Fibroblast of lung (primary cell): Measurements from ENCODE around the gene STRC. TPM values are rescaled to one million over a fixed set of nuclear protein-coding genes. Genes with fewer than 3 reads are reported as not detected.
"Not testable (repeated sequence)": the region's sequence is repeated elsewhere in the genome, so short reads cannot be mapped to it uniquely, and the experiment has no call there.

Source experiments
- DNase-seq, 2 donors: peaks; one replicate each; pipeline versions ENCODE4 v3.0.0 to v3.0.0-alpha.2; 2010; ENCODE audit warnings: low read depth in 2 of 2
- H2AFZ ChIP-seq: 2 replicates; pipeline ENCODE4 v1.5.1; 2012; ENCODE audit warnings: low read length, control low read depth, inconsistent platforms
- H3K27ac ChIP-seq: 2 replicates; pipeline ENCODE4 v1.5.1; 2011; ENCODE audit warnings: low read length, control low read depth; ENCODE audit not compliant: insufficient read depth
- H3K27me3 ChIP-seq: 2 replicates; pipeline ENCODE4 v1.5.1; 2011; ENCODE audit warnings: mild to moderate bottlenecking, low read length; ENCODE audit not compliant: control insufficient read depth, insufficient read depth
- H3K36me3 ChIP-seq: 2 replicates; pipeline ENCODE4 v1.5.1; 2011; ENCODE audit warnings: low read length; ENCODE audit not compliant: control insufficient read depth, insufficient read depth
- H3K4me1 ChIP-seq: 2 replicates; pipeline ENCODE4 v1.5.1; 2011; ENCODE audit warnings: low read length; ENCODE audit not compliant: control insufficient read depth, insufficient read depth; ENCODE audit errors: extremely low read depth
- H3K4me2 ChIP-seq: 2 replicates; pipeline ENCODE4 v1.5.1; 2011; ENCODE audit warnings: low read length, control low read depth; ENCODE audit not compliant: insufficient read depth; ENCODE audit errors: extremely low read depth
- H3K4me3 ChIP-seq, 4 experiments: fragments of 200-600 bp in 1 of 4; sonication (generic) in 1 of 4; replicated peaks in 1 of 4; 2 replicates each; pipeline ENCODE4 v1.5.1; 2011 to 2016; ENCODE audit warnings: low read length in 4 of 4, low read depth in 3 of 4, mild to moderate bottlenecking in 3 of 4, control low read depth in 2 of 4, inconsistent platforms in 1 of 4, mixed read lengths in 1 of 4; ENCODE audit not compliant: insufficient read depth in 1 of 4; ENCODE audit errors: control extremely low read depth in 1 of 4
- H3K79me2 ChIP-seq: 2 replicates; pipeline ENCODE4 v1.5.1; 2012; ENCODE audit warnings: mild to moderate bottlenecking, low read length, inconsistent platforms; ENCODE audit not compliant: control insufficient read depth, insufficient read depth
- H3K9ac ChIP-seq: 2 replicates; pipeline ENCODE4 v1.5.1; 2011; ENCODE audit warnings: mild to moderate bottlenecking, low read length, control low read depth; ENCODE audit not compliant: insufficient read depth
- H3K9me3 ChIP-seq: 2 replicates; pipeline ENCODE4 v1.5.1; 2012; ENCODE audit warnings: low read depth, low read length; ENCODE audit not compliant: control insufficient read depth, insufficient read depth
- H4K20me1 ChIP-seq: 2 replicates; pipeline ENCODE4 v1.5.1; 2011; ENCODE audit warnings: low read length; ENCODE audit not compliant: control insufficient read depth, insufficient read depth; ENCODE audit errors: extremely low read depth
- polyA minus RNA-seq: library from RNA; depleted of rRNA, polyadenylated mRNA; stranded (reverse); fragments of >200 nt; gene quantifications from 2 replicates; pipeline ENCODE4 v1.2.3, GENCODE V29; 2011; ENCODE audit warnings: low replicate concordance
- polyA plus RNA-seq, 2 donors: library from polyadenylated mRNA; depleted of rRNA in 1 of 2; stranded (reverse) in 1 of 2; unstranded in 1 of 2; fragments of >200 nt; gene quantifications; 2 replicates each; pipeline ENCODE4 v1.2.1, GENCODE V29; 2011 to 2012; ENCODE audit warnings: missing spikeins in 1 of 2
- total RNA-seq: library from RNA; depleted of rRNA; stranded (reverse); fragments of >200 nt; gene quantifications from 2 replicates; pipeline ENCODE4 v1.2.1, GENCODE V29; 2014

The STRC gene
- under 0.01 and 0.17 TPM in 2 replicates for total RNA-seq
- polyA plus RNA-seq: not detected in 2 replicates
- not detected in 2 replicates for polyA plus RNA-seq (2012)
- 0.26 TPM in 1 of 2 replicates, not detected in the other for polyA minus RNA-seq

DNA sequence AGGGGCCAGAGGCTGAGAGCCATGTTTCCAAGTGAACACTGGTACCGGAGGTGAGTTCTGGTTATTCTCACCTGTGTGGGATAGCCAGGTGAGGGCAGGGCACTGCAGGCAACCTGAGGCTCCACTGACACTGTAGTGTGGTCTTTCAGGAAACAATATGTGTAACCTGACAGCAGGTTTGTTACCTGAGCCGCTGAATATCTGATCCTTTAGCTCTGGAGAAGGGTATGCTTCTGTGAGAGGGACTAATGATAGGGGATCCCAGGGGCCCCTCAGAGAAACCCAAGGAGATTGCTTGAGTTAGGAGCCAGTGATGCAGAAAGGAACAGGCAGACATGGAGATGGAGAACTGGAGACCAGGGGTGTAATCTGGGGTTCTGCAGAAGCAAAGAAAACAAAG, at the start of gene STRC:
Gene STRC (minus strand): TSS at position 101 of the 400 bp plus-strand sequence. CDS start 78 bp downstream, at position 23.
- H3K9me3 ChIP-seq, H2AFZ ChIP-seq, H3K4me2 ChIP-seq, H3K27ac ChIP-seq, H3K4me3 ChIP-seq, H3K36me3 ChIP-seq, H3K4me1 ChIP-seq, DNase-seq, H3K27me3 ChIP-seq, H4K20me1 ChIP-seq, H3K9ac ChIP-seq, H3K79me2 ChIP-seq: not testable (repeated sequence)

DNA sequence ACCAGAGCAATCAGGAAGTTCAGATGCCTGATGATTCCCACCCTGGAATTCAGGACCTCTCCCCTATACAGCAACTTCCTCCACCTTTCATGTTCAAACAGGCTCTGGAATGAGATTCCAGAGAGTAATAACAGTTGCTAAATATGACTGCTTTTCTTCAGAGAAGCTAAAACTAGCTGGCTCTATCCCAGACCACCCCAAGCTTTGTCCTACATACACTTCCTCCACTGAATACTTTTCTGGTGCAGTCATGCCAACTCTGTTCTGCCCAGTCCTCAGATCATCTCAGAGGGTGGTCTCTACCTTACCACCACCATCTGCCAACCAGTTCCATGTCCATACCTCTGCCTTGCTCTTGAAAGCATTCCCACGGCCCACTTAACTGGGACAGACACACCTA, 47.6 kb upstream of the STRC start:
- DNase-seq, H4K20me1 ChIP-seq, H3K4me1 ChIP-seq, H2AFZ ChIP-seq, H3K9me3 ChIP-seq, H3K9ac ChIP-seq, H3K4me2 ChIP-seq, H3K27ac ChIP-seq, H3K79me2 ChIP-seq, H3K36me3 ChIP-seq, H3K27me3 ChIP-seq, H3K4me3 ChIP-seq: not testable (repeated sequence)

DNA sequence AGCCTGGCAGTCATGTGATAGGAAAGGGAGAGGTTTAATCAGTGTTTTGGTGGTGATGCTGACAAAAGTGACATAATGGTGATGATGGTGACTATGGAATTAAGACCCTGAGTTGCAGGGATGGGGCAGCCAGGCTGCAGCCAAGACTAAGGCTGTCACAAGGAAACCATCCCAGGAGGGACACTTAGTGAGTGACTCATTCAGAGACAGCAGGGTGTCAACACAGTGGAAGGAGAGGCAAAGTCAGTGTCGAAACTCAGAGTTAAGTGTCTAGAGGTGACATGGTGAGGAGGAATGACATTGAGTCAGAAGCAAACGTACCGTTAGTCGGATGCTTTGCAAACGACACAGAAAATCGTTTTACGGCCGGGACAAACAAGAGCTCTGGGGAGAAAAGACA, 44.7 kb upstream of the STRC start:
- not testable (repeated sequence) for H3K36me3 ChIP-seq, H3K4me3 ChIP-seq, H3K27ac ChIP-seq, H3K9ac ChIP-seq, H3K9me3 ChIP-seq, H3K4me1 ChIP-seq, H3K27me3 ChIP-seq, H4K20me1 ChIP-seq, H3K4me2 ChIP-seq, H2AFZ ChIP-seq, H3K79me2 ChIP-seq, DNase-seq

DNA sequence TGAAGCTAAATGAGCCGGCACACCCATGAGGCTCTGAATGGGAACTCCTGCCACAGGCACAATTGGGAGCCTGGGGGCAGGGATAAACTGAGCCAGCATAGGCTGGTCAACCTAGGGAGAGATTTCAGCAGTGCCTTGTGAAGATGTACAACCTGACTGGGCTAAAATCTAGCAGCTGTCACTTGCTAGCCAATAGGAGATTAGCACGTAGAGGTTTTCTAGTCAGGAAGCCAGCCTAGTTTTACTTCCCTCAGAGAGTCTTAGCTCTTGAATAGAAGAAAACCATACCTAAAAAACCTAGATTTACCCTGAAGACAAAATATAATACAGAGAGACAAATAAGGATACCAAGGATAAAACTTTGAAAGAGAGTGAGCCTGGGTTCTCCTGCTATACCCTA, 43.7 kb upstream of the STRC start:
- H3K9me3 ChIP-seq, H3K4me1 ChIP-seq, H3K79me2 ChIP-seq, H4K20me1 ChIP-seq, DNase-seq, H3K9ac ChIP-seq, H3K36me3 ChIP-seq, H3K27ac ChIP-seq, H3K4me3 ChIP-seq, H2AFZ ChIP-seq, H3K27me3 ChIP-seq, H3K4me2 ChIP-seq: not testable (repeated sequence)

DNA sequence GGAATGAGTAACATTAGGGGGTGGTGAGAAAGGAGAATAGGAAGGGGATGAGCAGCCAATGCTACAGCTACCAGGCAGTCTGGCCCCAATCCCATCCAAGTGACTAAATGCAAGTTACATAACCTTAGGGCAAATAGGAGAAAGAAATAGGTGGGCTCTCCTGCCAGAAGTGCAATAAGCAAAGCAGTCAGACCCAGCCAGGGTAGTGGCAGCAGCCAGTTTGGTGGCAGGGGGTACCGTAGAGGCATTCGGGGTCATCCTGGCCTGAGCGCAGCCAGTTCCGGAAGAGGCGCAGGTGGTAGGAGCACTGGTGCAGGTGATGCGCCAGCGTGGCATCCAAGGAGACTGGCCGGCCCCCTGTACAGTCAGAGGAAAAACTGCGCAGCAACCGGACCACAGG, 41.1 kb upstream of the STRC start:
- not testable (repeated sequence) for DNase-seq, H3K36me3 ChIP-seq, H3K4me1 ChIP-seq, H3K9me3 ChIP-seq, H2AFZ ChIP-seq, H3K79me2 ChIP-seq, H3K9ac ChIP-seq, H3K4me3 ChIP-seq, H3K27ac ChIP-seq, H4K20me1 ChIP-seq, H3K4me2 ChIP-seq, H3K27me3 ChIP-seq

DNA sequence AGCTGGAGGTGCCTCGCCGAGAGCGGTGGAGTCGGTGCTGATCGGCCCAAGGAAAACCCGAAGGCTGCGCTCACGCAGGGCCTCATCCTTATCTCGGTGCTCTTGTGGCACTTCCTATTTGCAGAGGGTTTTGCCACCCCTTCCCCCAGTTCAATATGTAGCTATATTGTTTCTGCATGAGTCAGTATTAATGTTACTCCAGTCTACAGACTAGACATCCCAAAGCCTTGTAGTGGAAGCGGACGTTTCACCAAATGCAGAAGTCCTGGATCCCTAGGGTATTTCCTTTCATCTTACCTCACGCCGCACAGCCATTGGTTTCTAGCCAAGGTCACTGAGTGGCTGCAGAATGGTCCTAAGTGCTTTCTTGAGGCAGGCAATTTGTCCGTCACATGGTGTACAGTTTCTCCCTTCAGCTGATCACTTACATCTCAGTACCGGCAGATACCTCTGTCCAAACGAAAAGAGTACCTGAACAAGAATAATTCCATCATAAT, 30.9 kb upstream of the STRC start:
- not testable (repeated sequence) for H3K79me2 ChIP-seq, H3K4me3 ChIP-seq, H2AFZ ChIP-seq, H3K27me3 ChIP-seq, H3K4me1 ChIP-seq, H3K9me3 ChIP-seq, DNase-seq, H3K9ac ChIP-seq, H3K36me3 ChIP-seq, H3K27ac ChIP-seq, H3K4me2 ChIP-seq, H4K20me1 ChIP-seq
